Suprapubic skin (tissue), 4 donors: ENCODE results near the gene RAMAC. TPM values are rescaled to one million over a fixed set of nuclear protein-coding genes. Genes with fewer than 3 reads are reported as not detected.
"Not testable (repeated sequence)": the region's sequence is repeated elsewhere in the genome, so short reads cannot be mapped to it uniquely, and the experiment has no call there.

Experiments
- DNase-seq, 2 donors: peaks; one replicate each; pipeline ENCODE4 v3.0.0-alpha.2; 2019; ENCODE audit warnings: low spot score in 2 of 2
- H3K27ac ChIP-seq: fragments of 200-600 bp; sonication (generic); one replicate; pipeline ENCODE4 v1.5.1; 2019
- H3K27me3 ChIP-seq: fragments of 200-600 bp; sonication (generic); one replicate; pipeline ENCODE4 v1.5.1; 2019
- H3K36me3 ChIP-seq: fragments of 200-600 bp; sonication (generic); one replicate; pipeline ENCODE4 v1.5.1; 2019
- H3K4me1 ChIP-seq: fragments of 200-600 bp; sonication (generic); one replicate; pipeline ENCODE4 v1.5.1; 2019
- H3K4me3 ChIP-seq: fragments of 200-600 bp; sonication (generic); one replicate; pipeline ENCODE4 v1.5.1; 2019; ENCODE audit warnings: mild to moderate bottlenecking
- H3K9me3 ChIP-seq: fragments of 200-600 bp; sonication (generic); one replicate; pipeline ENCODE4 v1.5.1; 2019
- EP300 ChIP-seq: sonication (generic); formaldehyde crosslinking; IDR thresholded peaks from one replicate; pipeline ENCODE4 v1.6.1; 2017; ENCODE audit warnings: antibody characterized with exemption
- POLR2A ChIP-seq, 2 donors: fragments of 450-650 bp; IDR thresholded peaks; one replicate each; pipeline ENCODE4 v1.6.1; 2017; ENCODE audit warnings: antibody characterized with exemption in 2 of 2, mild to moderate bottlenecking in 2 of 2, moderate library complexity in 2 of 2
- POLR2AphosphoS5 ChIP-seq, 3 donors: sonication (generic); formaldehyde crosslinking; IDR thresholded peaks; one replicate each; pipeline ENCODE4 v1.6.1; 2017; ENCODE audit warnings: antibody characterized with exemption in 3 of 3
- WGBS: methylation state at CpG from one replicate; pipeline ENCODE4 v1.1.5; 2018; 5-methylcytosine and 5-hydroxymethylcytosine counted together
- total RNA-seq, 4 donors: library from RNA; depleted of rRNA; stranded (reverse); fragments of >200 nt; gene quantifications; one replicate each; pipeline ENCODE4 v1.1.0, GENCODE V29; 2016
- TF ChIP-seq, protein P1 (sequence below), 2 donors: fragments of 200-600 bp in 1 of 2; fragments of 450-650 bp in 1 of 2; sonication (generic) in 1 of 2; IDR thresholded peaks; one replicate each; pipeline ENCODE4 v1.5.1; 2016 to 2019; ENCODE audit warnings: antibody characterized with exemption in 2 of 2, mild to moderate bottlenecking in 1 of 2, moderate library complexity in 1 of 2

Gene RAMAC
- total RNA-seq, 4 donors from 2014 or later: 15.9 to 37.0 (median 22.1) TPM

DNA sequence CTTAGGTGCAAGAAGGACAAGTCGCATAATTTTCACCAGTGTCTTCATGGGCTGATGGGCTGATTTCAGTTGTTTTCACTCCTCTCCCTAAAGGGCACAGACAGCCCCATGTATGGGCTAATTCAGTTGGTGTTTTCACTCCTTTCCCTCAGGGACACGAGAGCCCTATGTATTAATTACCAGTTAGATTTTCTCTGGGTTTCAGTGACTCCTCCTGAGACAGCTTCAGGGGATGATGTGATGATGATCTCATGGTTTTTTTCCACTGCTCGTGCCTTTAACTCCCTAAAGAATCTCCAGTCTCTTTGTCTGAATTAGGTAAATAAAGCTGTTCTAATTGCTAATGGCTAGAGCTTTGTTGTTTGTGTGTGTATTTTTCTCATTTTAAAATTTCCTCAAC lies 9.9 kb downstream of the RAMAC start:
- Histone ChIP-seq H3K27ac (no peak overlapping the region), H3K27me3 (no peaks in the 10 kb centered on the region), H3K4me1 (peaks cover 8% of the 10 kb centered on the region), H3K36me3 (peaks cover 5% of the 10 kb centered on the region), H3K9me3 (no peaks in the 10 kb centered on the region), H3K4me3 (no peak overlapping the region)
- TF ChIP-seq EP300: no peak
- TF ChIP-seq, protein P1, sequence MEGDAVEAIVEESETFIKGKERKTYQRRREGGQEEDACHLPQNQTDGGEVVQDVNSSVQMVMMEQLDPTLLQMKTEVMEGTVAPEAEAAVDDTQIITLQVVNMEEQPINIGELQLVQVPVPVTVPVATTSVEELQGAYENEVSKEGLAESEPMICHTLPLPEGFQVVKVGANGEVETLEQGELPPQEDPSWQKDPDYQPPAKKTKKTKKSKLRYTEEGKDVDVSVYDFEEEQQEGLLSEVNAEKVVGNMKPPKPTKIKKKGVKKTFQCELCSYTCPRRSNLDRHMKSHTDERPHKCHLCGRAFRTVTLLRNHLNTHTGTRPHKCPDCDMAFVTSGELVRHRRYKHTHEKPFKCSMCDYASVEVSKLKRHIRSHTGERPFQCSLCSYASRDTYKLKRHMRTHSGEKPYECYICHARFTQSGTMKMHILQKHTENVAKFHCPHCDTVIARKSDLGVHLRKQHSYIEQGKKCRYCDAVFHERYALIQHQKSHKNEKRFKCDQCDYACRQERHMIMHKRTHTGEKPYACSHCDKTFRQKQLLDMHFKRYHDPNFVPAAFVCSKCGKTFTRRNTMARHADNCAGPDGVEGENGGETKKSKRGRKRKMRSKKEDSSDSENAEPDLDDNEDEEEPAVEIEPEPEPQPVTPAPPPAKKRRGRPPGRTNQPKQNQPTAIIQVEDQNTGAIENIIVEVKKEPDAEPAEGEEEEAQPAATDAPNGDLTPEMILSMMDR (IDR thresholded peaks at IDR 0.05): no peak
- no peak for TF ChIP-seq POLR2AphosphoS5 (IDR thresholded peaks at IDR 0.05)
- TF ChIP-seq POLR2A (IDR thresholded peaks at IDR 0.05): no peak
- DNase-seq: no peak
- 60% methylated on average over 3 of the region's 3 CpGs for WGBS

DNA sequence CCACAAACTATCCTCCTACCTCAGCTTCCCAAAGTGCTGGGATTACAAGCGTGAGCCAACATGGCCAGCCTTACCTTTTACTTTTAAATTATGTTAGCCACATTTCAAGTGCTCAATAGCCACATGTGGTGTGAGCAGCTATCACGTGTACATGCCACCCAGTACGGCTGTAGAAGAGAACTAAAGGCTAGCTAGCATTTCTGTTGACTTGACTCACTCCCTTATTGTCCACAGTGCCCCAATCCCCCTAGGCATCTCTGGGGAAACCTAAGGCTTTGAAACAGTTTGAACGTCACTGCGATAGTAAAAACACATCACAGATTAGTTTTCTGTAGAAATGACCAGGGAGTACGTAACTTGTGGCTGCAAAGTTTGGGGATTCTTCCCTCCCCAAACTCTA lies 13.4 kb downstream of the RAMAC start:
- no peak for DNase-seq
- H3K27me3 ChIP-seq: no peaks in the 10 kb centered on the region
- peaks cover 8% of the 10 kb centered on the region for H3K4me1 ChIP-seq
- H3K9me3 ChIP-seq: no peaks in the 10 kb centered on the region
- H3K36me3 ChIP-seq: peaks cover 5% of the 10 kb centered on the region
- H3K27ac ChIP-seq: no peak overlapping the region
- 75% methylated on average over 6 of the region's 6 CpGs for WGBS
- H3K4me3 ChIP-seq: no peak overlapping the region
- TF ChIP-seq POLR2A (IDR thresholded peaks at IDR 0.05) (no peak), POLR2AphosphoS5 (IDR thresholded peaks at IDR 0.05) (no peak), EP300 (no peak)
- TF ChIP-seq, protein P1 (IDR thresholded peaks at IDR 0.05): no peak

DNA sequence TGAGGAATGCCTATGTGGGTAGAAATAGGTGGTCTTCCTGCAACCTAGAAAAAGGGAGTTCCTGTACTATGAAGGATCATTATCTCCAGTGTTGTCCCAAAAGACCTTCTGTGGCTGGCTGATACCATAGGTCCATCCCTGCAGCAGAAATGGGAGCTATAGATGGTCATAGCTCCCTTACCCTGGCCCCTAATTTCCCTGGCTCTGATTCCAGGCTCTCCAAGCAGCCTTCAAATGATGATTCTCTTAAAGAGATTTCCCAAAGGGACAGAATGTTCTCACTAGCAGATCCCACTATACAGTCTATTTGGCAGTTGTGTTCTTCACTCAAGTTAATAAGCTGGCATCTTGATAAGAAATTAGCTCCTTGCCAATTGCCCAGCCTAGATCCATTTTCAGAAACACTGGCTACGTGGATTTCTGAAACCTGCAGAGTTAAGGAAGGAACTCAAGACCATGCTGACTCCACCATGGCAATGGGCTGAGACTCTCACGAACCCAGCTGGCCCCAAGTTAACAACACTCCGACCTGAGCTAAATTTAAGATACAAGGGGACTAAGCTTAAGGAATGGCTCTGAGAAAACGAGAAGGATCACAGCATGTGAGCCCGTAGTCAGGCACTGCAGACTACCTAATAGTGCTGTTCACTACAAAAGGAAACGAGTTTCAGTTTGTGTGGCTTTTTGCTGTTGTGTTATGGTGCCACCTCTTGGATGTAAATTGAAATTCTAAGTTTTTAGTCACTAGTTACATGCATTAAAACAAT lies 14.1 kb downstream of the RAMAC start:
- peak overlapping the region; percentile 14 for H3K4me3 ChIP-seq
- TF ChIP-seq, protein P1 (IDR thresholded peaks at IDR 0.05): no peak
- TF ChIP-seq POLR2A (IDR thresholded peaks at IDR 0.05): no peak
- no peak for TF ChIP-seq EP300
- no peak for TF ChIP-seq POLR2AphosphoS5 (IDR thresholded peaks at IDR 0.05)
- DNase-seq: no peak
- H3K27ac ChIP-seq: no peak overlapping the region
- peaks cover 8% of the 10 kb centered on the region for H3K36me3 ChIP-seq
- no peaks in the 10 kb centered on the region for H3K27me3 ChIP-seq
- H3K4me1 ChIP-seq: peaks cover 8% of the 10 kb centered on the region
- H3K9me3 ChIP-seq: no peaks in the 10 kb centered on the region
- WGBS: 0% methylated on average over 6 of the region's 6 CpGs

DNA sequence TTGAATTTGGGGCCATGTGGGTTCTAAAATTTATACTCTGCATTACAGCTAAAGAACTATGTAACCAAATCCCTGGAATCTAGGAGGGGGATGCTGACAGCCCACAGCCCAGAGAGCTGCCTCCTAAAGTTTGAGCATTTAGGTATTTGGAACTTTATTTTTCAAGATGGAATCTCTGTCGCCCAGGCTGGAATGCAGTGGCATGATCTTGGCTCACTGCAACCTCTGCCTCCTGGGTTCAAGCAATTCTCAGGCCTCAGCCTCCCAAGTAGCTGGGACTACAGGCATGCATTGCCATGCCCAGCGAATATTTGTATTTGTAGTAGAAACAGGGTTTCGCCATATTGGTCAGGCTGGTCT lies 14.6 kb downstream of the RAMAC start:
- not testable (repeated sequence) for H3K9me3 ChIP-seq, H3K4me1 ChIP-seq, H3K4me3 ChIP-seq, DNase-seq, H3K27me3 ChIP-seq, H3K27ac ChIP-seq
- H3K36me3 ChIP-seq: peaks cover 14% of the 10 kb centered on the region
- 89% methylated on average over 3 of the region's 3 CpGs for WGBS

DNA sequence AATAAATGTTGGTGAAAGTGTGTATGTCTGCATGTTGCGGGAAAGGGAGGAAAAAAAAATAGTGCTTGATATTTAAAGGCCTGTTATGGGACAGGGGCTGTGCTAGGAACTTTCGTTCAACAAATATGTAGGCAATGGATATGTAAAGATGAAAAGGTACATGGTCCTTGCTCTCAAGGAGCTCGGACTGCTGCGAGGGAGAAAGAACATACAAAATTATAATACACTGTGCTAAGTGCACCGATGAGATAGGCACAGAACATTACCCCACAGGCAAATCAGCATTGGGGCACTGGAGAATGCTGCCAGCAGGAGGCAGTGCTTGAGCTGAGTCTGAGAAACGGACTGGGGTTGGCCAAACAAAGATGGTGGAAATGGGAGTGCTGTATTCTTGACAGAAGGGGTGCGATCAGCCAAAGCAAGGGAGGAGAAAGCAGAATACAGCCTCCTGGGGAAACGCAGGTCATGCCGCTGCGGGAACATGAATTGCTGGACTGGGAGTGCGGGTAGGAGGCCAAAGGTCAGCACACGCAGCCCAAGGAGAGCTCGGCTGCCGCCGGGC lies 24.8 kb downstream of the RAMAC start:
- H3K4me3 ChIP-seq: peak overlapping the region; percentile 95
- H3K27ac ChIP-seq: peak overlapping the region; percentile 91
- peaks cover 34% of the 10 kb centered on the region for H3K36me3 ChIP-seq
- no peaks in the 10 kb centered on the region for H3K27me3 ChIP-seq
- peaks cover 35% of the 10 kb centered on the region for H3K4me1 ChIP-seq
- peak in 1 of 2 donors; percentile 79 for DNase-seq
- TF ChIP-seq POLR2A (IDR thresholded peaks at IDR 0.05): no peak
- TF ChIP-seq, protein P1 (IDR thresholded peaks at IDR 0.05): peak; percentile 29 to 74
- TF ChIP-seq POLR2AphosphoS5 (IDR thresholded peaks at IDR 0.05): no peak
- no peak for TF ChIP-seq EP300
- no peaks in the 10 kb centered on the region for H3K9me3 ChIP-seq
- 10% methylated on average over 12 of the region's 15 CpGs for WGBS
